ENCODE data around the gene ARL10. TPM values are rescaled to one million over a fixed set of nuclear protein-coding genes. Genes with fewer than 3 reads are reported as not detected.

Gene ARL10
- polyA plus RNA-seq, 1 donor (not counting 4 experiments of a cell fraction or from before 2014, with no cell fraction given) = 1.6 TPM

DNA sequence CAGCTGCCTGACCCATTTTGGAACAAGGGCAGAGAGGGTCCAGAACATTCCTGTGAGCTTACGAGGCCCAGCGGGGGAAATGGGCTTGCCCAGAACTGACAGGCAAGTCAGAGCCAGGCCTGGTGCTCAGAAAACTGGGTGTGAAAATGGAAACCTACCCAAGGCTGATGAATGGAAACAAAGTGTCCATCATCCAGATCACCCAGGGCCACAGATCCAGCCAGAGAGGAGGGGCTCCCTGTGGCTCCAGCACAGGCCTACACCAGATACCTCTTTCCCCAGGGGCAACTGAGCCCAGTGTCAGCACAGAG is 47.9 kb downstream of the ARL10 start:
- Histone ChIP-seq H2AFZ (ENCODE audit: control insufficient read depth, low read length) (no peak overlapping the region), H3K27ac (ENCODE audit: control insufficient read depth, insufficient read depth, low read length) (peak overlapping the region; percentile 86), H3K9me3 (ENCODE audit: control insufficient read depth, low read depth, low read length) (no peaks in the 10 kb centered on the region), H3K9me1 (ENCODE audit: control insufficient read depth, extremely low read depth, insufficient read depth, low read length) (no peaks in the 10 kb centered on the region), H3K36me3 (ENCODE audit: control insufficient read depth in 2 of 2, extremely low read depth in 1 of 2, insufficient read depth in 2 of 2, low read length in 2 of 2) (peaks cover 9 to 17% of the 10 kb centered on the region in 2 experiments), H4K20me1 (ENCODE audit: control insufficient read depth, extremely low read depth, insufficient read depth, low read length) (peaks cover 11% of the 10 kb centered on the region), H3K27me3 (ENCODE audit: control insufficient read depth, extremely low read depth, insufficient read depth, low read length) (no peaks in the 10 kb centered on the region), H3K4me2 (ENCODE audit: control insufficient read depth, extremely low read depth, insufficient read depth, low read depth, low read length) (peak overlapping the region; percentile 77), H3K4me1 (ENCODE audit: control insufficient read depth, extremely low read depth, insufficient read depth, low read length) (peaks cover 62% of the 10 kb centered on the region), H3K9ac (ENCODE audit: control insufficient read depth, extremely low read depth, insufficient read depth, low read length) (peak overlapping the region; percentile 91), H3K4me3 (ENCODE audit: control insufficient read depth in 2 of 3, extremely low read depth in 1 of 3, insufficient read depth in 2 of 3, low read depth in 1 of 3, low read length in 3 of 3) (peak overlapping the region; percentile 86 to 95 (median 91)), H3K79me2 (ENCODE audit: control insufficient read depth, insufficient read depth, low read length) (peaks cover 61% of the 10 kb centered on the region)
- TF ChIP-seq, protein P1, sequence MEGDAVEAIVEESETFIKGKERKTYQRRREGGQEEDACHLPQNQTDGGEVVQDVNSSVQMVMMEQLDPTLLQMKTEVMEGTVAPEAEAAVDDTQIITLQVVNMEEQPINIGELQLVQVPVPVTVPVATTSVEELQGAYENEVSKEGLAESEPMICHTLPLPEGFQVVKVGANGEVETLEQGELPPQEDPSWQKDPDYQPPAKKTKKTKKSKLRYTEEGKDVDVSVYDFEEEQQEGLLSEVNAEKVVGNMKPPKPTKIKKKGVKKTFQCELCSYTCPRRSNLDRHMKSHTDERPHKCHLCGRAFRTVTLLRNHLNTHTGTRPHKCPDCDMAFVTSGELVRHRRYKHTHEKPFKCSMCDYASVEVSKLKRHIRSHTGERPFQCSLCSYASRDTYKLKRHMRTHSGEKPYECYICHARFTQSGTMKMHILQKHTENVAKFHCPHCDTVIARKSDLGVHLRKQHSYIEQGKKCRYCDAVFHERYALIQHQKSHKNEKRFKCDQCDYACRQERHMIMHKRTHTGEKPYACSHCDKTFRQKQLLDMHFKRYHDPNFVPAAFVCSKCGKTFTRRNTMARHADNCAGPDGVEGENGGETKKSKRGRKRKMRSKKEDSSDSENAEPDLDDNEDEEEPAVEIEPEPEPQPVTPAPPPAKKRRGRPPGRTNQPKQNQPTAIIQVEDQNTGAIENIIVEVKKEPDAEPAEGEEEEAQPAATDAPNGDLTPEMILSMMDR (optimal IDR thresholded peaks at IDR 0.05 in 1 of 3, IDR thresholded peaks at IDR 0.05 in 1 of 3, conservative IDR thresholded peaks at IDR 0.05 in 1 of 3; ENCODE audit: extremely low read depth in 1 of 3, insufficient read depth in 2 of 3, low read length in 3 of 3) = no peak
- TF ChIP-seq EZH2 (IDR thresholded peaks at IDR 0.05; ENCODE audit: low read length) = no peak
- FAIRE-seq = peak; percentile 96
- DNase-seq (ENCODE audit: low read depth, low spot score) = no peak
- dilution Hi-C loops (cut with MboI; ENCODE audit: extremely low pct_ligation_motif_present, low sequenced_read_pairs) = no loop called here

DNA sequence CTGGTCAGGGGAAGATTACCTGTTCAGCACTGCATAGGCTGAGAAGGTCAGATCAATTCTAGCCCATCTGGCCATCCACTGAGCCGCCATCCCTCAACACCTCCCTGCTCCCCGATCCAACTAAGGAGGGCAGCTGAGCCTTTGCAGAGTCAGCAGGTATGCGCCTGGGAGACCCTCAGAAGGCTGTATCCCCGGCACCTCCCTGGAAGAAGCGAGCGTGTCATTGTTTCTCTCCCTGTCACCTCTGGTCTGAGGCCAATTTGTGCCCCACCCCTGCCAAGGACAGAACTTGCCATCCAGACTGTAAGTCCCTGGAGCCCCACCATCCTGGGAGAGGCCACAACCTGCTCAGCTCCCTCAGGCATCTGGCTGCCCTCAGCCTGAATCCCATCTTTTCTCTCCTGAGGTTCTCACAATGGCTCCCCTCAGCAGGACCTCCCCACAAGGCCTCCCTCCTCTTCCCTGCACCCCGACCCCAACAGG is 48.5 kb downstream of the ARL10 start:
- H3K27ac ChIP-seq (ENCODE audit: control insufficient read depth, insufficient read depth, low read length) = peak overlapping the region; percentile 86
- H3K36me3 ChIP-seq (ENCODE audit: control insufficient read depth in 2 of 2, extremely low read depth in 1 of 2, insufficient read depth in 2 of 2, low read length in 2 of 2) = peaks cover 6 to 14% of the 10 kb centered on the region in 2 experiments
- no peak for TF ChIP-seq EZH2 (IDR thresholded peaks at IDR 0.05; ENCODE audit: low read length)
- TF ChIP-seq, protein P1 (optimal IDR thresholded peaks at IDR 0.05 in 1 of 3, IDR thresholded peaks at IDR 0.05 in 1 of 3, conservative IDR thresholded peaks at IDR 0.05 in 1 of 3; ENCODE audit: extremely low read depth in 1 of 3, insufficient read depth in 2 of 3, low read length in 3 of 3) = no peak
- H4K20me1 ChIP-seq (ENCODE audit: control insufficient read depth, extremely low read depth, insufficient read depth, low read length) = peaks cover 11% of the 10 kb centered on the region
- H3K79me2 ChIP-seq (ENCODE audit: control insufficient read depth, insufficient read depth, low read length) = peaks cover 57% of the 10 kb centered on the region
- dilution Hi-C loops (cut with MboI; ENCODE audit: extremely low pct_ligation_motif_present, low sequenced_read_pairs) = no loop called here
- peak overlapping the region; percentile 91 for H3K9ac ChIP-seq (ENCODE audit: control insufficient read depth, extremely low read depth, insufficient read depth, low read length)
- H3K4me1 ChIP-seq (ENCODE audit: control insufficient read depth, extremely low read depth, insufficient read depth, low read length) = peaks cover 66% of the 10 kb centered on the region
- no peak overlapping the region for H2AFZ ChIP-seq (ENCODE audit: control insufficient read depth, low read length)
- H3K4me2 ChIP-seq (ENCODE audit: control insufficient read depth, extremely low read depth, insufficient read depth, low read depth, low read length) = peak overlapping the region; percentile 77
- DNase-seq (ENCODE audit: low read depth, low spot score) = no peak
- H3K27me3 ChIP-seq (ENCODE audit: control insufficient read depth, extremely low read depth, insufficient read depth, low read length) = no peaks in the 10 kb centered on the region
- H3K9me1 ChIP-seq (ENCODE audit: control insufficient read depth, extremely low read depth, insufficient read depth, low read length) = no peaks in the 10 kb centered on the region
- FAIRE-seq = no peak
- peak overlapping the region; percentile 86 to 95 (median 91) for H3K4me3 ChIP-seq (ENCODE audit: control insufficient read depth in 2 of 3, extremely low read depth in 1 of 3, insufficient read depth in 2 of 3, low read depth in 1 of 3, low read length in 3 of 3)
- no peaks in the 10 kb centered on the region for H3K9me3 ChIP-seq (ENCODE audit: control insufficient read depth, low read depth, low read length)

All from keratinocyte (primary cell).